Smooth muscle cell (in vitro differentiated cells): ENCODE measurements around the gene TMTC1. TPM values are rescaled to one million over a fixed set of nuclear protein-coding genes. Genes with fewer than 3 reads are reported as not detected.

Source experiments
- DNase-seq: peaks from one replicate; lab custom pipeline; 2025; ENCODE audit not compliant: unreplicated experiment; lab: John Stamatoyannopoulos, UW
- H2AFZ ChIP-seq: fragments of 200-600 bp; sonication (generic); 2 replicates; pipeline ENCODE4 v1.6.0; 2016; ENCODE audit warnings: antibody characterized with exemption, low read depth, mild to moderate bottlenecking
- H3F3A ChIP-seq: fragments of 200-600 bp; sonication (generic); 2 replicates; pipeline ENCODE4 v1.6.0; 2017; ENCODE audit warnings: antibody characterized with exemption, low read depth
- H3K27ac ChIP-seq: fragments of 200-600 bp; sonication (generic); 2 replicates; pipeline ENCODE4 v1.5.1; 2016; ENCODE audit warnings: low read depth, mild to moderate bottlenecking
- H3K27me3 ChIP-seq: fragments of 200-600 bp; sonication (generic); 2 replicates; pipeline ENCODE4 v1.6.1; 2016; ENCODE audit warnings: low read depth, mild to moderate bottlenecking
- H3K36me3 ChIP-seq: fragments of 200-600 bp; sonication (generic); 2 replicates; pipeline ENCODE4 v1.5.1; 2016; ENCODE audit warnings: low read depth
- H3K4me1 ChIP-seq: fragments of 200-600 bp; sonication (generic); 2 replicates; pipeline ENCODE4 v1.5.1; 2016; ENCODE audit warnings: low read depth
- H3K4me2 ChIP-seq: fragments of 200-600 bp; sonication (generic); 2 replicates; pipeline ENCODE4 v1.6.0; 2016; ENCODE audit warnings: mild to moderate bottlenecking
- H3K4me3 ChIP-seq: fragments of 200-600 bp; sonication (generic); 2 replicates; pipeline ENCODE4 v1.5.1; 2016; ENCODE audit warnings: mild to moderate bottlenecking
- H3K79me2 ChIP-seq: fragments of 200-600 bp; sonication (generic); 2 replicates; pipeline ENCODE4 v1.6.0; 2016; ENCODE audit warnings: low read depth, mild to moderate bottlenecking
- H3K9ac ChIP-seq: fragments of 200-600 bp; sonication (generic); 2 replicates; pipeline ENCODE4 v1.6.0; 2016; ENCODE audit warnings: low read depth
- H3K9me3 ChIP-seq: fragments of 200-600 bp; sonication (generic); replicated peaks from 2 replicates; pipeline ENCODE4 v1.5.1; 2016; ENCODE audit warnings: low read depth
- H4K20me1 ChIP-seq: fragments of 200-600 bp; sonication (generic); 2 replicates; pipeline ENCODE4 v1.6.0; 2016; ENCODE audit warnings: low read depth
- whole genome bisulfite sequencing: methylation state at CpG from one replicate; pipeline ENCODE4 v1.1.7; 2016; ENCODE audit warnings: low lambda C conversion rate; 5-methylcytosine and 5-hydroxymethylcytosine counted together
- polyA plus RNA-seq: library from polyadenylated mRNA; unstranded; fragments of >200 nt; fragmentation: Nextera tagmentation; extraction: Ambion mirVana; gene quantifications from 2 replicates; pipeline ENCODE4 v1.2.1, GENCODE V29; 2016
- total RNA-seq: library from RNA; depleted of rRNA; stranded (reverse); fragments of >200 nt; gene quantifications from 2 replicates; pipeline ENCODE4 v1.2.3, GENCODE V29; 2014
- TF ChIP-seq, protein P1 (sequence below): fragments of 200-600 bp; sonication (generic); IDR thresholded peaks from 2 replicates; pipeline ENCODE4 v1.5.1; 2017; ENCODE audit warnings: borderline replicate concordance, mild to moderate bottlenecking, antibody characterized with exemption; ENCODE audit not compliant: insufficient read depth, poor library complexity, severe bottlenecking

TMTC1 gene
- total and polyA plus RNA-seq, 2 experiments from 2014 or later = 3.5 to 8.7 TPM

DNA sequence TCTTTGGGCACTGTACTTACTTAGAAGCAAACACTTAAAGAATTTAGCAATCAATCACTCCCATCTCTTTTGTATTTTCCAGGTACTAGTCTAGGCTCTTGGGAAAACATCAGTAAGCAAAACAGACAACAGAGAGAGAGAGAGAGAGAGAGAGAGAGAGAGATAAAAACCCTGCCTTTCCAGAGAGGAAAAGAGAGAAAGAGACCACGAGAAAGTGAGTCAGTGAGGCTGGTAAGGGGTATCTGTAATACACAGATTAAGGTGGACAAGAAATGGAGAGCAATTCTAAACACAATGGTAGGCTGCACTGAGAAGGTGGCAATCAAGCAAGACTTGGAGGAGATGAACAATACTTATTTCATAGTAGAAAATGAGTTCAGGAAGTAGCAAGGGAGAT, 166.3 kb downstream of the TMTC1 start:
- 27% methylated on average over 1 of the region's 1 CpG for WGBS
- H3K9me3 ChIP-seq = no peaks in the 10 kb centered on the region
- no peaks in the 10 kb centered on the region for H3K27me3 ChIP-seq
- H3F3A ChIP-seq = no peaks in the 10 kb centered on the region
- H2AFZ ChIP-seq = peak overlapping the region; percentile 66
- H3K4me3 ChIP-seq = no peak overlapping the region
- no peaks in the 10 kb centered on the region for H4K20me1 ChIP-seq
- no peaks in the 10 kb centered on the region for H3K79me2 ChIP-seq
- peaks cover 12% of the 10 kb centered on the region for H3K4me1 ChIP-seq
- TF ChIP-seq, protein P1, sequence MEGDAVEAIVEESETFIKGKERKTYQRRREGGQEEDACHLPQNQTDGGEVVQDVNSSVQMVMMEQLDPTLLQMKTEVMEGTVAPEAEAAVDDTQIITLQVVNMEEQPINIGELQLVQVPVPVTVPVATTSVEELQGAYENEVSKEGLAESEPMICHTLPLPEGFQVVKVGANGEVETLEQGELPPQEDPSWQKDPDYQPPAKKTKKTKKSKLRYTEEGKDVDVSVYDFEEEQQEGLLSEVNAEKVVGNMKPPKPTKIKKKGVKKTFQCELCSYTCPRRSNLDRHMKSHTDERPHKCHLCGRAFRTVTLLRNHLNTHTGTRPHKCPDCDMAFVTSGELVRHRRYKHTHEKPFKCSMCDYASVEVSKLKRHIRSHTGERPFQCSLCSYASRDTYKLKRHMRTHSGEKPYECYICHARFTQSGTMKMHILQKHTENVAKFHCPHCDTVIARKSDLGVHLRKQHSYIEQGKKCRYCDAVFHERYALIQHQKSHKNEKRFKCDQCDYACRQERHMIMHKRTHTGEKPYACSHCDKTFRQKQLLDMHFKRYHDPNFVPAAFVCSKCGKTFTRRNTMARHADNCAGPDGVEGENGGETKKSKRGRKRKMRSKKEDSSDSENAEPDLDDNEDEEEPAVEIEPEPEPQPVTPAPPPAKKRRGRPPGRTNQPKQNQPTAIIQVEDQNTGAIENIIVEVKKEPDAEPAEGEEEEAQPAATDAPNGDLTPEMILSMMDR = no peak
- H3K36me3 ChIP-seq = no peaks in the 10 kb centered on the region
- peak overlapping the region; percentile 77 for H3K9ac ChIP-seq
- no peak for DNase-seq
- H3K27ac ChIP-seq = peak overlapping the region; percentile 96
- peak overlapping the region; percentile 76 for H3K4me2 ChIP-seq

DNA sequence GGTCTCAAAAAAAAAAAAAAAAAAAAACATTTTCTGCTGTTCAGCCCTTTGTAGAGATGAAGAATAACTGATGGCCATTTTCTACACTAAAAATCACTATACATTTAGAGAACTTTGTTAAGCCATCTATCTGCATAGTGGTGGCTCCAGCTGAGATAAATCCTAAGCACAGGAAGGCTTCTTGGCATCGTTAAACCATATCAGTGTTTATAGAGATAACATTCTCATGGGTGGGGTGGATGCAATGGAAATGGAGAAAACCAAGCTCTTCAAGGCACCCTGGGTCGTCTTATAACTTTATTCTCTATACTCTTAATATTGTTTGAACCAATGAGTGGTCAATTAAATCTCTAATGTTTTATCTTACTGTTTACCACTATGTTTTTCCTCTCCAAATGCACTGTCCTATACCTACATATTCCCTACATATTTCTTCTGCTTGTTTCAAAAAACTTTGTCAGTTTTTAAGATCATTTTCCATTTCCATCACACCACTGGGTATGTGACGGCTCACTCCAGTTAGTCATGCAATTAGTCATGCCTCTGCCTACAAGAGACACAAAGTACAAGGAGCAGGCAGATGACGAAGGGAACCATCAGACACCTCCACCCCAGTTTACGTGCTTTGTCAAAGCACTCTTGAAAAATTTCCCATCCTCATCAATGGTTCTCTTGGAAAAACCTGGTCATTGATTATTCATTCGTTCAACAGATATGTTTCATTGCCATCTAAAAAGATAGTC, 166.9 kb downstream of the TMTC1 start:
- DNase-seq = no peak

DNA sequence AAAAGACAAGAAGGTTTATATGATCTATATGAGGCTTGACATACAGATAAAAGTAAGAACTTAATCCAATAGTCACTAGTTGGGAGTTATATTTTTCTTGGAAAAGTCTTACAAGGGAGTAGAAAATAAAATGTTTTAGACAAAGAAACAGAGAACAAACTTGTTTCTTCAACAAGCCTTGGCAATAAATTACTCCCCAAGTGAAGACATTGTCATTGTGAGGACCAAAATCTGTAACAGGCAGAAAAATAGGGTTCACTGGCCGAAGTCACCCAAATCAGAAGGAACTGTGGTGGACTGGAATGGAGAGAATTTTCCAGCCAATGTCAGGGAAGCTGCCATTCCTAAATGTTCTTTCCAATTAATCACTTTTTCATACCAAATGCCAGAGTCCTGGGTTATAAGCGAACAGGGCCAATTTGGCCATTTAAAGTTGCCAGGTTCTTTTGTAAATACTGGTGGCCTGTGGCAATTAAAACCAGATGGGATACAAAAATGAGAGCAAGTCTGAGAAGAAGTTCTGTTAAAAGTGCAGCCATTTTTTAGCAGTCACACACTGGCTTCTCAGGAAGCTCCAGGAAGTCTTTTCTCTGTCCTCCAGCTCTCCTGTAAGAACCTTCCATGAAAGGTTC, 168.9 kb downstream of the TMTC1 start:
- no peaks in the 10 kb centered on the region for H3K79me2 ChIP-seq
- no peak overlapping the region for H3K27ac ChIP-seq
- H3F3A ChIP-seq = no peaks in the 10 kb centered on the region
- DNase-seq = no peak
- H3K4me2 ChIP-seq = no peak overlapping the region
- no peak overlapping the region for H3K4me3 ChIP-seq
- TF ChIP-seq, protein P1 = no peak
- H3K27me3 ChIP-seq = no peaks in the 10 kb centered on the region
- no peaks in the 10 kb centered on the region for H4K20me1 ChIP-seq
- H2AFZ ChIP-seq = no peak overlapping the region
- no peak overlapping the region for H3K9ac ChIP-seq
- H3K36me3 ChIP-seq = no peaks in the 10 kb centered on the region
- no peaks in the 10 kb centered on the region for H3K9me3 ChIP-seq
- H3K4me1 ChIP-seq = peaks cover 13% of the 10 kb centered on the region
- 96% methylated on average over 2 of the region's 2 CpGs for WGBS

More for the DNA sequence above, 166.9 kb downstream of the TMTC1 start:
- Histone ChIP-seq H3F3A (no peaks in the 10 kb centered on the region), H3K27ac (peak overlapping the region; percentile 96), H2AFZ (peak overlapping the region; percentile 66), H4K20me1 (no peaks in the 10 kb centered on the region), H3K79me2 (no peaks in the 10 kb centered on the region), H3K9ac (peak overlapping the region; percentile 77), H3K4me2 (peak overlapping the region; percentile 76), H3K4me1 (peaks cover 12% of the 10 kb centered on the region), H3K27me3 (no peaks in the 10 kb centered on the region), H3K4me3 (no peak overlapping the region), H3K9me3 (no peaks in the 10 kb centered on the region), H3K36me3 (no peaks in the 10 kb centered on the region)
- 16% methylated on average over 6 of the region's 6 CpGs for WGBS
- TF ChIP-seq, protein P1 = no peak
